Skeletal muscle satellite cell (primary cell): ENCODE results near the gene CRAT.

Experiments
- H3K27me3 ChIP-seq: 2 replicates; pipeline ENCODE4 v1.7.0; 2013; ENCODE audit warnings: low read length; ENCODE audit not compliant: control insufficient read depth, insufficient read depth
- H3K36me3 ChIP-seq: 2 replicates; pipeline ENCODE4 v1.7.0; 2013; ENCODE audit warnings: mild to moderate bottlenecking, control low read depth, low read length; ENCODE audit not compliant: insufficient read depth
- H3K4me1 ChIP-seq: 2 replicates; pipeline ENCODE4 v1.7.0; 2013; ENCODE audit warnings: low read length; ENCODE audit not compliant: control insufficient read depth, insufficient read depth
- H3K4me2 ChIP-seq: 2 replicates; pipeline ENCODE4 v1.7.0; 2013; ENCODE audit warnings: mild to moderate bottlenecking, low read length
- H3K4me3 ChIP-seq: 2 replicates; pipeline ENCODE4 v1.7.0; 2013; ENCODE audit warnings: low read length
- H3K9ac ChIP-seq: 2 replicates; pipeline ENCODE4 v1.7.0; 2013; ENCODE audit warnings: mild to moderate bottlenecking, low read depth, low read length, moderate library complexity
- H3K9me3 ChIP-seq: replicated peaks from 2 replicates; pipeline ENCODE4 v1.7.0; 2013; ENCODE audit warnings: mild to moderate bottlenecking, control low read depth, low read length

Gene CRAT

GRCh38 chr9:129105857-129106694, 4.5 kb downstream of the CRAT start:
- Histone ChIP-seq H3K9ac (no peak overlapping the region), H3K27me3 (no peaks in the 10 kb centered on the region), H3K4me2 (no peak overlapping the region), H3K4me1 (peaks cover 14% of the 10 kb centered on the region), H3K36me3 (peaks cover 10% of the 10 kb centered on the region), H3K4me3 (no peak overlapping the region), H3K9me3 (no peaks in the 10 kb centered on the region)

- H3K4me1 ChIP-seq: peaks cover 5% of the 10 kb centered on the region
- H3K9ac ChIP-seq: no peak overlapping the region
- H3K36me3 ChIP-seq: peaks cover 10% of the 10 kb centered on the region
- no peaks in the 10 kb centered on the region for H3K27me3 ChIP-seq
- no peak overlapping the region for H3K4me2 ChIP-seq
- H3K4me3 ChIP-seq: no peak overlapping the region
- no peaks in the 10 kb centered on the region for H3K9me3 ChIP-seq
Observed at GRCh38 chr9:129104051-129104450, 6.5 kb downstream of the CRAT start.

- peaks cover under 1% of the 10 kb centered on the region for H3K4me1 ChIP-seq
- no peak overlapping the region for H3K9ac ChIP-seq
- no peak overlapping the region for H3K4me2 ChIP-seq
- H3K4me3 ChIP-seq: no peak overlapping the region
- no peaks in the 10 kb centered on the region for H3K9me3 ChIP-seq
- H3K36me3 ChIP-seq: peaks cover 10% of the 10 kb centered on the region
- no peaks in the 10 kb centered on the region for H3K27me3 ChIP-seq
Observed at GRCh38 chr9:129103595-129103965, 7.0 kb downstream of the CRAT start.

GRCh38 chr9:129102791-129103594, 7.6 kb downstream of the CRAT start:
- Histone ChIP-seq H3K36me3 (peaks cover 10% of the 10 kb centered on the region), H3K4me2 (no peak overlapping the region), H3K27me3 (no peaks in the 10 kb centered on the region), H3K9me3 (no peaks in the 10 kb centered on the region), H3K9ac (no peak overlapping the region), H3K4me1 (no peaks in the 10 kb centered on the region), H3K4me3 (no peak overlapping the region)

- peaks cover 5% of the 10 kb centered on the region for H3K36me3 ChIP-seq
- no peaks in the 10 kb centered on the region for H3K27me3 ChIP-seq
- no peak overlapping the region for H3K4me2 ChIP-seq
- H3K9ac ChIP-seq: no peak overlapping the region
- no peaks in the 10 kb centered on the region for H3K4me1 ChIP-seq
- no peaks in the 10 kb centered on the region for H3K9me3 ChIP-seq
- H3K4me3 ChIP-seq: no peak overlapping the region
Observed at GRCh38 chr9:129102095-129102525, 8.5 kb downstream of the CRAT start.

- peaks cover 5% of the 10 kb centered on the region for H3K36me3 ChIP-seq
- no peak overlapping the region for H3K9ac ChIP-seq
- H3K9me3 ChIP-seq: no peaks in the 10 kb centered on the region
Observed at GRCh38 chr9:129101279-129101678, 9.3 kb downstream of the CRAT start.

GRCh38 chr9:129100383-129101169, 10.0 kb downstream of the CRAT start:
- H3K4me3 ChIP-seq: no peak overlapping the region
- no peak overlapping the region for H3K9ac ChIP-seq
- H3K4me1 ChIP-seq: no peaks in the 10 kb centered on the region
- no peaks in the 10 kb centered on the region for H3K9me3 ChIP-seq
- no peaks in the 10 kb centered on the region for H3K27me3 ChIP-seq
- H3K36me3 ChIP-seq: peaks cover 12% of the 10 kb centered on the region
- no peak overlapping the region for H3K4me2 ChIP-seq

More at GRCh38 chr9:129101279-129101678, 9.3 kb downstream of the CRAT start:
- Histone ChIP-seq H3K4me1 (no peaks in the 10 kb centered on the region), H3K4me3 (no peak overlapping the region), H3K27me3 (no peaks in the 10 kb centered on the region), H3K4me2 (no peak overlapping the region)

GRCh38 chr9:129098328-129098727, 12.3 kb downstream of the CRAT start:
- Histone ChIP-seq H3K4me2 (no peak overlapping the region), H3K36me3 (peaks cover 12% of the 10 kb centered on the region), H3K9me3 (no peaks in the 10 kb centered on the region)

GRCh38 chr9:129097671-129098306, 12.8 kb downstream of the CRAT start:
- no peak overlapping the region for H3K4me3 ChIP-seq
- H3K4me2 ChIP-seq: no peak overlapping the region
- H3K4me1 ChIP-seq: no peaks in the 10 kb centered on the region
- no peak overlapping the region for H3K9ac ChIP-seq
- peaks cover 12% of the 10 kb centered on the region for H3K36me3 ChIP-seq
- H3K27me3 ChIP-seq: no peaks in the 10 kb centered on the region
- no peaks in the 10 kb centered on the region for H3K9me3 ChIP-seq

More at GRCh38 chr9:129098328-129098727, 12.3 kb downstream of the CRAT start:
- no peak overlapping the region for H3K9ac ChIP-seq
- H3K4me3 ChIP-seq: no peak overlapping the region
- no peaks in the 10 kb centered on the region for H3K4me1 ChIP-seq
- H3K27me3 ChIP-seq: no peaks in the 10 kb centered on the region

- Histone ChIP-seq H3K36me3 (peaks cover 7% of the 10 kb centered on the region), H3K4me3 (no peak overlapping the region)
Observed at GRCh38 chr9:129095908-129096307, 14.7 kb downstream of the CRAT start.

More at GRCh38 chr9:129095908-129096307, 14.7 kb downstream of the CRAT start:
- H3K4me1 ChIP-seq: no peaks in the 10 kb centered on the region
- no peaks in the 10 kb centered on the region for H3K27me3 ChIP-seq
- no peak overlapping the region for H3K4me2 ChIP-seq
- H3K9ac ChIP-seq: no peak overlapping the region
- H3K9me3 ChIP-seq: no peaks in the 10 kb centered on the region
